ENCODE results near the gene SIRT1.

- no peak for TF ChIP-seq CTCF (IDR thresholded peaks at IDR 0.05)
- no peak for TF ChIP-seq POLR2A (IDR thresholded peaks at IDR 0.05)
Measured at GRCh38 chr10:67858971-67859370, 25.5 kb upstream of the SIRT1 start.
